WTC11 (cell line): ENCODE data around the gene AJM1. TPM values are rescaled to one million over a fixed set of nuclear protein-coding genes. Genes with fewer than 3 reads are reported as not detected.

Experiments
- ATAC-seq: fragments of 200-7000 bp; cut with Tn5 transposase; 2 replicates; pipeline ENCODE4 v1.10.0; 2021; ENCODE audit warnings: mild to moderate bottlenecking, moderate library complexity
- CTCF ChIA-PET: fragments of 300-600 bp; sonication (Branson Sonifier 250); formaldehyde crosslinking; loops from one replicate; lab custom pipeline; 2021; ENCODE audit warnings: antibody characterized with exemption; lab: Charles Lee
- POLR2A ChIA-PET: fragments of 350-600 bp; sonication (Branson Sonifier 250); formaldehyde crosslinking; loops from one replicate; lab custom pipeline; 2021; ENCODE audit warnings: antibody characterized with exemption; lab: Charles Lee
- DNase-seq: peaks from one replicate; pipeline ENCODE4 v3.0.0; 2021; ENCODE audit warnings: low spot score
- H3K27ac Mint-ChIP-seq: 2 replicates; pipeline ENCODE4 v1.8.0; 2021; ENCODE audit warnings: mixed read lengths
- H3K27me3 Mint-ChIP-seq: 2 replicates; pipeline ENCODE4 v1.8.0; 2021; ENCODE audit warnings: low read depth, mild to moderate bottlenecking, moderate library complexity, mixed read lengths
- H3K36me3 Mint-ChIP-seq: 2 replicates; pipeline ENCODE4 v1.8.0; 2021; ENCODE audit warnings: mixed read lengths
- H3K4me1 Mint-ChIP-seq: 2 replicates; pipeline ENCODE4 v1.8.0; 2022; ENCODE audit warnings: mixed read lengths
- H3K4me3 Mint-ChIP-seq: 2 replicates; pipeline ENCODE4 v1.8.0; 2021; ENCODE audit warnings: mild to moderate bottlenecking, moderate library complexity, mixed read lengths
- H3K9me3 Mint-ChIP-seq: 2 replicates; pipeline ENCODE4 v1.8.0; 2021; ENCODE audit warnings: mixed read lengths
- ATF3 ChIP-seq: sonication (generic); formaldehyde crosslinking; conservative IDR thresholded peaks from 2 replicates; pipeline ENCODE4 v1.8.1; 2022; ENCODE audit warnings: mild to moderate bottlenecking, missing genetic modification reagents
- CBFB ChIP-seq: sonication (generic); formaldehyde crosslinking; IDR thresholded peaks from 2 replicates; pipeline ENCODE4 v1.8.1; 2022; ENCODE audit warnings: mild to moderate bottlenecking, low read depth, missing genetic modification reagents
- CDX4 ChIP-seq: fragments of 250-450 bp; sonication (Bioruptor Pico); IDR thresholded peaks from 2 replicates; pipeline ENCODE4 v1.9.0; 2021; ENCODE audit warnings: moderate library complexity, mild to moderate bottlenecking, inconsistent platforms, borderline replicate concordance
- FOXK1 ChIP-seq: sonication (generic); formaldehyde crosslinking; IDR thresholded peaks from 2 replicates; pipeline ENCODE4 v1.8.0; 2022; ENCODE audit warnings: mild to moderate bottlenecking, moderate library complexity, missing genetic modification reagents
- GTF2I ChIP-seq: fragments of 250-450 bp; sonication (Bioruptor Pico); conservative IDR thresholded peaks from 2 replicates; pipeline ENCODE4 v1.4.0; 2021; ENCODE audit warnings: mild to moderate bottlenecking
- KAT7 ChIP-seq: sonication (generic); formaldehyde crosslinking; IDR thresholded peaks from 2 replicates; pipeline ENCODE4 v1.8.1; 2023; ENCODE audit warnings: missing genetic modification reagents, mild to moderate bottlenecking, borderline replicate concordance
- MYBL2 ChIP-seq: sonication (generic); formaldehyde crosslinking; IDR thresholded peaks from 2 replicates; pipeline ENCODE4 v1.8.1; 2023; ENCODE audit warnings: mild to moderate bottlenecking, moderate library complexity, missing genetic modification reagents
- NR1H2 ChIP-seq: sonication (generic); formaldehyde crosslinking; IDR thresholded peaks from 2 replicates; pipeline ENCODE4 v1.9.0; 2021; ENCODE audit warnings: mild to moderate bottlenecking, moderate library complexity, missing genetic modification reagents
- NR3C1 ChIP-seq: sonication (generic); formaldehyde crosslinking; conservative IDR thresholded peaks from 2 replicates; pipeline ENCODE4 v1.8.1; 2023; ENCODE audit warnings: low read depth, mild to moderate bottlenecking, missing genetic modification reagents
- OVOL2 ChIP-seq: fragments of 250-450 bp; sonication (Bioruptor Pico); IDR thresholded peaks from 2 replicates; pipeline ENCODE4 v1.9.0; 2021; ENCODE audit warnings: mild to moderate bottlenecking, borderline replicate concordance
- PRRX2 ChIP-seq: fragments of 250-450 bp; sonication (Bioruptor Pico); IDR thresholded peaks from 2 replicates; pipeline ENCODE4 v1.8.0; 2021; ENCODE audit warnings: mild to moderate bottlenecking
- RORB ChIP-seq: fragments of 250-450 bp; sonication (Bioruptor Pico); IDR thresholded peaks from 2 replicates; pipeline ENCODE4 v1.9.0; 2021; ENCODE audit warnings: mild to moderate bottlenecking
- TP53 ChIP-seq: sonication (generic); formaldehyde crosslinking; IDR thresholded peaks from 2 replicates; pipeline ENCODE4 v1.8.1; 2023; ENCODE audit warnings: mild to moderate bottlenecking, missing genetic modification reagents
- ZBTB43 ChIP-seq: sonication (generic); formaldehyde crosslinking; IDR thresholded peaks from 2 replicates; pipeline ENCODE4 v1.8.1; 2023; ENCODE audit warnings: mild to moderate bottlenecking, missing genetic modification reagents
- ZNF138 ChIP-seq: sonication (generic); formaldehyde crosslinking; conservative IDR thresholded peaks from 2 replicates; pipeline ENCODE4 v1.8.1; 2022; ENCODE audit warnings: mild to moderate bottlenecking, moderate library complexity, missing genetic modification reagents
- ZNF232 ChIP-seq: sonication (generic); formaldehyde crosslinking; IDR thresholded peaks from 2 replicates; pipeline ENCODE4 v1.8.0; 2022; ENCODE audit warnings: mild to moderate bottlenecking, missing genetic modification reagents
- ZNF317 ChIP-seq: sonication (generic); formaldehyde crosslinking; IDR thresholded peaks from 2 replicates; pipeline ENCODE4 v1.8.1; 2023; ENCODE audit warnings: low read depth, mild to moderate bottlenecking, moderate library complexity, missing genetic modification reagents, borderline replicate concordance
- total RNA-seq: library from RNA; stranded (reverse); gene quantifications from 3 replicates; pipeline ENCODE4 v1.2.3, GENCODE V29; 2021
- TF ChIP-seq, protein P1 (sequence below): fragments of 250-450 bp; sonication (Bioruptor Pico); conservative IDR thresholded peaks from 2 replicates; pipeline ENCODE4 v1.9.0; 2021; ENCODE audit warnings: mild to moderate bottlenecking
- TF ChIP-seq, protein P2 (sequence below): fragments of 250-450 bp; sonication (Bioruptor Pico); IDR thresholded peaks from 2 replicates; pipeline ENCODE4 v2.1.2; 2022; ENCODE audit warnings: mild to moderate bottlenecking, moderate library complexity
- TF ChIP-seq, protein P3 (sequence below): sonication (generic); formaldehyde crosslinking; IDR thresholded peaks from 2 replicates; pipeline ENCODE4 v1.8.0; 2022; ENCODE audit warnings: missing genetic modification reagents
- TF ChIP-seq, protein P4 (sequence below): sonication (generic); formaldehyde crosslinking; IDR thresholded peaks from 2 replicates; pipeline ENCODE4 v1.8.1; 2022; ENCODE audit warnings: mild to moderate bottlenecking, moderate library complexity, missing genetic modification reagents
- TF ChIP-seq, protein P5 (sequence below): fragments of 250-450 bp; sonication (Bioruptor Pico); IDR thresholded peaks from 2 replicates; pipeline ENCODE4 v1.9.0; 2021; ENCODE audit warnings: mild to moderate bottlenecking

AJM1 gene
- total RNA-seq, 1 experiment from 2014 or later, result 1.6 TPM

DNA sequence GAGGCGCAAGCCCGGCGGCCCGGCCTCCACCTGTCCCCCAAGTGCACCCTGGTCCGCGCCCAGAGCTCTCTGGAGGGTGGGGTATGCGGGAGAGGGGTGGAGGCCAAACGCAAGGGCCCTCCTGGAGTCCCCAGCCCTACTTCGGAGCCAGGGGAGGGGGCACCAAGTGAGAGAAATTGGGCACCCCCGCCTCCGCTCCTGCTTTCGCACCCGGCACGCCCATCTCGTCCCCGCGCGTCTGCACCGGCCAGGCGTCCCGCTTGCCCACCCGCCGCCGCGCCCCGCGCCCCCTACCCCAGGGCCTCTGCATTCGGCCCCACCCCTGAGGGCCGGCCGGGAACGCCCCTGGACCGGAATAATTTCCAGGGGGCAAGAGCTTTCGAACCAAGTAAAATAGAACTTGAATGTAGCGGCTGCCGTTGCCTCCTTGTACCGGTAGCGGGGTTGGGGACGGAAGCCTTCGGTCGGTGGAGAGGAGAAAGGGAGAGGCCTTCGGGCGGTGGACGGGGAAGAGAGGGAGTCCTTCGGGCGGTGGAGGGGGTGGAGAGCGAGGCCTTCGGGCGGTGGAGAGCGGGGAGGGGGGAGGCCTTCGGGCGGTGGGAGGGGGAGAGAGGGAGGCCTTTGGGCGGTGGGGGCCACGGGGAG lies 6.2 kb downstream of the AJM1 start (continued):
- TF ChIP-seq, protein P1, sequence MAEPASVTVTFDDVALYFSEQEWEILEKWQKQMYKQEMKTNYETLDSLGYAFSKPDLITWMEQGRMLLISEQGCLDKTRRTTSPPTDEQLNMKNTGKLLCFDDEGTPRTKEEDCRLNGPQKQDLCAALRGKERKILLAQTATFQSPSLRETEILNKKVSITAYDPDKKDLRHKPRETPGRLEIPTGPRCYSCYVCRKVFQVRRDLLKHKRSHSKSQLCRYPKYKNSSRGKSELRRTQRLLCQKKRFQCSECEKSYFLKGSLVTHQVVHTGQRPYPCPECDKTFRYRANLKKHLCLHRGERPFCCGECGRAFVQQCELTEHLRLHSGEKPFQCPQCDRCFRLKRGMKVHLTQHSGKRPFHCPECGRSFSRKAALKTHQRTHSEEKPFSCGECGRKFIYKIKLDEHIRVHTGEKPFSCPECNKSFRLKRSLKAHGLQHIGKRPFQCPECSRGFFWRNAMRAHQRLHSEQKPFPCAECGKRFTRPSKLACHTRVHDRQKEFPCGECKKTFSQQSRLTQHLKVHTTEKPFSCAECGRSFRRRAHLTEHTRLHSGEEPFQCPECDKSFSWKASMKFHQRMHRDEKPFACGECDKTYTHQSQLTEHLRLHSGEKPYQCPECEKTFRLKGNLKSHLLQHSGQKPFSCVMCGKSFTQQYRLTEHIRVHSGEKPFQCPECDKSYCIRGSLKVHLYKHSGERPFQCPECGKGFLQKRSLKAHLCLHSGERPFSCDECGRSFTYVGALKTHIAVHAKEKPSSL, result no peak
- no peak for TF ChIP-seq CDX4 (CRISPR knock-in tag)
- TF ChIP-seq PRRX2 (CRISPR knock-in tag), result no peak
- TF ChIP-seq NR3C1 (CRISPR knock-in tag), result no peak

DNA sequence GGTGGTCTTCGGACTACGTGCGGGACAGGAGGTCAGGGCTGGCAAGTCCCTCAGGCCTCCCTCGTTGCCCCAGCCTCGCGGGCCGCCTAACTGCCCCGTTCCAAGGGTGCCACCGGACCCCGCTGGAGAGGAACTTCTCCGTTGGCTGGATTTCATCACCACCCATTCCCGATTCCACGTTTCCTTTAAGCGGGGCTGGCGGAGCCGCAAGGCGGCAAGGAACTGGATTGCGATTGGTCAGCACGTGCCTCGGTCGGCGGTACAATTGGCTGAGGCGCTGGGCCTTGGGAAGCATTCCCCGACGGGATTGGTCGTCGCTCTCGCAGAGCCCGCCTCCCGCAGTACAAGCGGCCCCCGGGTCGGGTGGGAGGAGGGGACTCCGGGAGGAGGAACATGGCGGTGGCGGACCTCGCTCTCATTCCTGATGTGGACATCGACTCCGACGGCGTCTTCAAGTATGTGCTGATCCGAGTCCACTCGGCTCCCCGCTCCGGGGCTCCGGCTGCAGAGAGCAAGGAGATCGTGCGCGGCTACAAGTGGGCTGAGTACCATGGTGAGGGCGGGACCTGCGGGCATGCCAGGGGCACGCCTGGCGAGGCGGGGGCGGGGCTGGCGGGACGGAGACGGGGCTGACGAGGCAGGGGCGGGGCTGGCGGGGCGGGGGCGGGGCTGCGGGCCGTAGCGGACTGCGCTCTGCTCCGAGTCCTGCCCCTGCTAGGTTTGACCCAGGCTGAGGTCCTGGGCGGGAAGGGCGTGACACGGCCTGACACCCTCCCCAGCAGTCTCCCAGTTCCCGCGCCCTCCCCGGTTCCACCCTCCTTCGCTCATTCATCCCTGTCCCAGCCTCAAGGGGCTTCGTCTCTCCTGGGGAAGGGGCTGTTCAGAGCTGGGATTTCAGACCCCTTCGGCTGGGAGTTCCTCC lies 7.0 kb downstream of the AJM1 start, which contains the start of gene PHPT1:
TSS of gene PHPT1 (plus strand) at position 372 of the 922 bp plus-strand sequence. CDS start at position 394, 22 bp downstream.
- peak within 1 kb of the TSS; percentile 94 for H3K27ac Mint-ChIP-seq
- ATAC-seq (peak; percentile 75), DNase-seq (peak; percentile 99)
- peaks cover 3% of the 10 kb centered on the region for H3K27me3 Mint-ChIP-seq
- CTCF ChIA-PET, result interaction anchor here (1.0 to 3.0 kb wide), 4 partner anchors 49 to 186 kb away, joined by 3 to 13 read pairs (median 4); no protein-coding TSS in a partner anchor
- no peaks in the 10 kb centered on the region for H3K9me3 Mint-ChIP-seq
- peak within 1 kb of the TSS; percentile 94 for H3K4me3 Mint-ChIP-seq
- POLR2A ChIA-PET, result interaction anchor here (3.0 kb wide), 1 partner anchor 17 kb away, joined by 14 read pairs; the partner anchor contains the start of gene EDF1
- H3K36me3 Mint-ChIP-seq, result peaks cover 2% of the 10 kb centered on the region; the same call in 1 of the 2 replicates
- peaks cover 4% of the 10 kb centered on the region for H3K4me1 Mint-ChIP-seq
- TF ChIP-seq GTF2I (no peak), ZBTB43 (CRISPR knock-in tag) (0 out of 2 replicates have a peak, but pooled peaks have one; percentile 54), FOXK1 (peak; percentile 50; the same call in 1 of the 2 replicates), ZNF317 (CRISPR knock-in tag) (no peak), OVOL2 (CRISPR knock-in tag) (no peak; the same call in 1 of the 2 replicates), KAT7 (CRISPR knock-in tag) (no peak), ZNF232 (CRISPR knock-in tag) (0 out of 2 replicates have a peak, but pooled peaks have one; percentile 32), TP53 (CRISPR knock-in tag) (peak; percentile 90; the same call in 1 of the 2 replicates), NR1H2 (CRISPR knock-in tag) (no peak), ZNF138 (CRISPR knock-in tag) (no peak), MYBL2 (CRISPR knock-in tag) (peak; percentile 34; the same call in 1 of the 2 replicates), RORB (CRISPR knock-in tag) (no peak), CBFB (CRISPR knock-in tag) (no peak), ATF3 (peak; percentile 94)
- TF ChIP-seq, protein P2, sequence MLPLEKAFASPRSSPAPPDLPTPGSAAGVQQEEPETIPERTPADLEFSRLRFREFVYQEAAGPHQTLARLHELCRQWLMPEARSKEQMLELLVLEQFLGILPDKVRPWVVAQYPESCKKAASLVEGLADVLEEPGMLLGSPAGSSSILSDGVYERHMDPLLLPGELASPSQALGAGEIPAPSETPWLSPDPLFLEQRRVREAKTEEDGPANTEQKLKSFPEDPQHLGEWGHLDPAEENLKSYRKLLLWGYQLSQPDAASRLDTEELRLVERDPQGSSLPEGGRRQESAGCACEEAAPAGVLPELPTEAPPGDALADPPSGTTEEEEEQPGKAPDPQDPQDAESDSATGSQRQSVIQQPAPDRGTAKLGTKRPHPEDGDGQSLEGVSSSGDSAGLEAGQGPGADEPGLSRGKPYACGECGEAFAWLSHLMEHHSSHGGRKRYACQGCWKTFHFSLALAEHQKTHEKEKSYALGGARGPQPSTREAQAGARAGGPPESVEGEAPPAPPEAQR, result no peak
- TF ChIP-seq, protein P3, sequence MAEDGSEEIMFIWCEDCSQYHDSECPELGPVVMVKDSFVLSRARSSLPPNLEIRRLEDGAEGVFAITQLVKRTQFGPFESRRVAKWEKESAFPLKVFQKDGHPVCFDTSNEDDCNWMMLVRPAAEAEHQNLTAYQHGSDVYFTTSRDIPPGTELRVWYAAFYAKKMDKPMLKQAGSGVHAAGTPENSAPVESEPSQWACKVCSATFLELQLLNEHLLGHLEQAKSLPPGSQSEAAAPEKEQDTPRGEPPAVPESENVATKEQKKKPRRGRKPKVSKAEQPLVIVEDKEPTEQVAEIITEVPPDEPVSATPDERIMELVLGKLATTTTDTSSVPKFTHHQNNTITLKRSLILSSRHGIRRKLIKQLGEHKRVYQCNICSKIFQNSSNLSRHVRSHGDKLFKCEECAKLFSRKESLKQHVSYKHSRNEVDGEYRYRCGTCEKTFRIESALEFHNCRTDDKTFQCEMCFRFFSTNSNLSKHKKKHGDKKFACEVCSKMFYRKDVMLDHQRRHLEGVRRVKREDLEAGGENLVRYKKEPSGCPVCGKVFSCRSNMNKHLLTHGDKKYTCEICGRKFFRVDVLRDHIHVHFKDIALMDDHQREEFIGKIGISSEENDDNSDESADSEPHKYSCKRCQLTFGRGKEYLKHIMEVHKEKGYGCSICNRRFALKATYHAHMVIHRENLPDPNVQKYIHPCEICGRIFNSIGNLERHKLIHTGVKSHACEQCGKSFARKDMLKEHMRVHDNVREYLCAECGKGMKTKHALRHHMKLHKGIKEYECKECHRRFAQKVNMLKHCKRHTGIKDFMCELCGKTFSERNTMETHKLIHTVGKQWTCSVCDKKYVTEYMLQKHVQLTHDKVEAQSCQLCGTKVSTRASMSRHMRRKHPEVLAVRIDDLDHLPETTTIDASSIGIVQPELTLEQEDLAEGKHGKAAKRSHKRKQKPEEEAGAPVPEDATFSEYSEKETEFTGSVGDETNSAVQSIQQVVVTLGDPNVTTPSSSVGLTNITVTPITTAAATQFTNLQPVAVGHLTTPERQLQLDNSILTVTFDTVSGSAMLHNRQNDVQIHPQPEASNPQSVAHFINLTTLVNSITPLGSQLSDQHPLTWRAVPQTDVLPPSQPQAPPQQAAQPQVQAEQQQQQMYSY (CRISPR knock-in tag), result peak; percentile 88
- TF ChIP-seq, protein P4, sequence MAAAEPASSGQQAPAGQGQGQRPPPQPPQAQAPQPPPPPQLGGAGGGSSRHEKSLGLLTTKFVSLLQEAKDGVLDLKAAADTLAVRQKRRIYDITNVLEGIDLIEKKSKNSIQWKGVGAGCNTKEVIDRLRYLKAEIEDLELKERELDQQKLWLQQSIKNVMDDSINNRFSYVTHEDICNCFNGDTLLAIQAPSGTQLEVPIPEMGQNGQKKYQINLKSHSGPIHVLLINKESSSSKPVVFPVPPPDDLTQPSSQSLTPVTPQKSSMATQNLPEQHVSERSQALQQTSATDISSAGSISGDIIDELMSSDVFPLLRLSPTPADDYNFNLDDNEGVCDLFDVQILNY (CRISPR knock-in tag), result peak; percentile 85; the same call in 1 of the 2 replicates
- TF ChIP-seq, protein P5, sequence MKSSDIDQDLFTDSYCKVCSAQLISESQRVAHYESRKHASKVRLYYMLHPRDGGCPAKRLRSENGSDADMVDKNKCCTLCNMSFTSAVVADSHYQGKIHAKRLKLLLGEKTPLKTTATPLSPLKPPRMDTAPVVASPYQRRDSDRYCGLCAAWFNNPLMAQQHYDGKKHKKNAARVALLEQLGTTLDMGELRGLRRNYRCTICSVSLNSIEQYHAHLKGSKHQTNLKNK, result peak; percentile 66; the same call in 1 of the 2 replicates
